HL-60 (cell line): ENCODE measurements around the gene ATF6.

Source experiments
- DNase-seq, 2 experiments: peaks; one replicate each; pipeline ENCODE4 v3.0.0-alpha.2; 2010 to 2020; ENCODE audit warnings: low read depth in 1 of 2, low spot score in 1 of 2
- H3K27ac ChIP-seq: fragments of 250-450 bp; sonication (Bioruptor Pico); replicated peaks from 2 replicates; pipeline ENCODE4 v1.5.1; 2020; ENCODE audit warnings: mild to moderate bottlenecking, moderate library complexity
- H3K27me3 ChIP-seq: fragments of 250-450 bp; sonication (Bioruptor Pico); 2 replicates; pipeline ENCODE4 v1.5.1; 2021; ENCODE audit warnings: mild to moderate bottlenecking, moderate library complexity; ENCODE audit not compliant: insufficient read depth, poor library complexity, severe bottlenecking
- H3K4me3 ChIP-seq: replicated peaks from 2 replicates; pipeline ENCODE4 v1.5.1; 2011; ENCODE audit warnings: mild to moderate bottlenecking, control low read depth, low read length; ENCODE audit not compliant: insufficient read depth
- GABPA ChIP-seq: IDR thresholded peaks from 2 replicates; pipeline ENCODE4 v1.6.1; 2012; ENCODE audit warnings: low read depth
- POLR2AphosphoS5 ChIP-seq: IDR thresholded peaks from 2 replicates; pipeline ENCODE4 v1.6.1; 2012; ENCODE audit warnings: low read depth
- REST ChIP-seq: IDR thresholded peaks from 2 replicates; pipeline ENCODE4 v1.6.1; 2012; ENCODE audit warnings: low read depth; ENCODE audit not compliant: insufficient replicate concordance
- SPI1 ChIP-seq: IDR thresholded peaks from 2 replicates; pipeline ENCODE4 v1.6.1; 2012; ENCODE audit warnings: low read depth, mild to moderate bottlenecking, borderline replicate concordance
- TF ChIP-seq, protein P1 (sequence below): IDR thresholded peaks from one replicate; pipeline ENCODE4 v1.5.1; 2011; ENCODE audit warnings: low read length, control low read depth, inconsistent platforms; ENCODE audit not compliant: insufficient read depth

ATF6 gene

DNA sequence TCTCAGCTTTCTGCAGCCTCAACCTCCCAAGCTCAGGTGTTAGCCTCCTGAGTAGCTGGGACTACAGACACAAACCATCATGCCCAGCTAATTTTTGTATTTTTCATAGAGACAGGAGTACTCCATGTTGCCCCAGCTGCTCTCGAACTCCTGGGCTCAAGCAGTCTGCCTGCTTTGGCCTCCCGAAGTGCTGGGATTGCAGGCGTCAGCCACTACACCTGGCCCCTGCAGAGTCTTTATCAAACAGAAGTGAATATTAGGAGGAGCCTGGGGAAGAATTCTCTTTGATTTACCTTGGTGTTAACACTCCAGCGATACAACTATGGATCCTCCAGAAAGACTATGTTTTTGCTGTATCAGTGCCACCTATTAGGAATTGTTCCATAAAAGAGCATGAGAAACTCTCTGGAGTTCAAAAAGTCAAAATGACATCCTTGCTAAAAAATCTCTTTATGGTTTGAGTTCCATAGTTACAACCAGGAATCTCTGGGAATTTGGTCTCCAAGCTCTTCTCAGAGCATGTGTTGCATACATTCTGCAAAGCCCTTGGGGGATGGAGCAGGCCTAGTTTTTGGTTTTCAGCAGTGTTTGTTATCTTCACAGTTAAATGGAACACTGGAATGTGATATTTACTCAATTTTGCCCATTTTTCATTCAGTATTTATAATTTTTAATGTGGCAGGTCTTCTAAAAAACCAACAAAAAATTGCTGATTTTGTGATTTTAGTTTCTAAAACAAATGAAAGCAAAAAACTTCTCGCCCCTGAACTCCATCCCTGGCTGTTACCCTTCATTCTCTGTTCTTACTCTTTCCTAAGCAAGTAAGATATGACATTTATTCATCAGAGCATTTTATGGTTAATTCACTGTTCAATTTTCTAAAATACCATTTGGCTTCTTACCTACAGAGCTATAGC is 180.2 kb downstream of the ATF6 start:
- no peak for TF ChIP-seq SPI1
- no peak for TF ChIP-seq GABPA
- TF ChIP-seq, protein P1, sequence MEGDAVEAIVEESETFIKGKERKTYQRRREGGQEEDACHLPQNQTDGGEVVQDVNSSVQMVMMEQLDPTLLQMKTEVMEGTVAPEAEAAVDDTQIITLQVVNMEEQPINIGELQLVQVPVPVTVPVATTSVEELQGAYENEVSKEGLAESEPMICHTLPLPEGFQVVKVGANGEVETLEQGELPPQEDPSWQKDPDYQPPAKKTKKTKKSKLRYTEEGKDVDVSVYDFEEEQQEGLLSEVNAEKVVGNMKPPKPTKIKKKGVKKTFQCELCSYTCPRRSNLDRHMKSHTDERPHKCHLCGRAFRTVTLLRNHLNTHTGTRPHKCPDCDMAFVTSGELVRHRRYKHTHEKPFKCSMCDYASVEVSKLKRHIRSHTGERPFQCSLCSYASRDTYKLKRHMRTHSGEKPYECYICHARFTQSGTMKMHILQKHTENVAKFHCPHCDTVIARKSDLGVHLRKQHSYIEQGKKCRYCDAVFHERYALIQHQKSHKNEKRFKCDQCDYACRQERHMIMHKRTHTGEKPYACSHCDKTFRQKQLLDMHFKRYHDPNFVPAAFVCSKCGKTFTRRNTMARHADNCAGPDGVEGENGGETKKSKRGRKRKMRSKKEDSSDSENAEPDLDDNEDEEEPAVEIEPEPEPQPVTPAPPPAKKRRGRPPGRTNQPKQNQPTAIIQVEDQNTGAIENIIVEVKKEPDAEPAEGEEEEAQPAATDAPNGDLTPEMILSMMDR = no peak
- TF ChIP-seq REST = no peak
- no peak for TF ChIP-seq POLR2AphosphoS5
- no peak overlapping the region for H3K27ac ChIP-seq
- no peak overlapping the region for H3K4me3 ChIP-seq
- H3K27me3 ChIP-seq = no peaks in the 10 kb centered on the region
- no peak for DNase-seq

DNA sequence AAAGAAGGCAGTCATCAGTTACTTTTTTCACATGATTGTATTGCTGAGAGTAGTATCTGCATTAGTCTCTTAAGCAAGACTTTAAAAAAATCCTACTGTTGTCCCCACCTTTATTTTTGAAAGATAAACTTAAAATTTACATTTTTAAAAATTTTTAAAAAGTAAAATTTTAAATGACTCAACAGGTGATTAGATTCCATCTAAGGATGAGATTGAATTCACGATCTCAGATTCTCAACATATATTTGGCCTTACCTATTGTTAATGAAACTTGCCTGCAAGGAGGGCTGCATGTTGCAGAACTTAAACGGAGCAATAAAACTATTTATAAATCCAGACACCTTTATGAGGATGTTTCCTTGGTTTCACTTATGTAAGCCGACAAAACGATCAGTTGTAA is 182.3 kb downstream of the ATF6 start:
- Histone ChIP-seq H3K27ac (no peak overlapping the region), H3K4me3 (no peak overlapping the region), H3K27me3 (no peaks in the 10 kb centered on the region)
- DNase-seq = no peak
- TF ChIP-seq, protein P1 = no peak
- TF ChIP-seq REST (no peak), GABPA (no peak), SPI1 (no peak), POLR2AphosphoS5 (no peak)

DNA sequence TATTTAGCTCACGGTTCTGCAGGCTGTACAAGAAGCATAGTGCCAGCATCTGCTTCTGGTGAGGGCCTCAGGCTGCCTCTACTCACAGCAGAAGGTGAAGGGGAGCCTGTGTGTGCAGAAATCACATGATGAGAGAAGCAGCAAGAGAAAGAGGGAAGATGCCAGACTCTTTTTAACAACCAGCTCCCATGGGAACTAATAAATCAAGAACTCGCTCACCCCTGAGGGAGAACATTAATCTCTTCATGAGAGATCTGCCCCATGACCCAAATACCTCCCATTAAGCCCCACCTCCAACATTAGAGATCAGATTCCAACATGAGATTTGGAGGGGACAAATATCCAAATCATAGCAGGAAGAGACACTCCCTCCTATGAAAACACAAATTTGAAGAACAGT is 183.4 kb downstream of the ATF6 start:
- no peaks in the 10 kb centered on the region for H3K27me3 ChIP-seq
- H3K4me3 ChIP-seq = no peak overlapping the region
- no peak overlapping the region for H3K27ac ChIP-seq
- no peak for DNase-seq
- TF ChIP-seq GABPA (no peak), POLR2AphosphoS5 (no peak), SPI1 (no peak), REST (no peak)
- TF ChIP-seq, protein P1 = no peak
